A673 (cell line): Measurements from ENCODE around the gene HNF1B.

Source experiments
- EZH2 ChIP-seq: fragments of 200-600 bp; sonication (generic); IDR thresholded peaks from 2 replicates; pipeline ENCODE4 v1.6.1; 2017; ENCODE audit warnings: borderline replicate concordance, low read depth, mild to moderate bottlenecking, mixed read lengths, antibody characterized with exemption, low read length; ENCODE audit not compliant: poor library complexity, severe bottlenecking
- TF ChIP-seq, protein P1 (sequence below): fragments of 300-800, 200-600 bp; sonication (generic); conservative IDR thresholded peaks from 2 replicates; pipeline ENCODE4 v1.5.1; 2017; ENCODE audit warnings: low read depth, mild to moderate bottlenecking, antibody characterized with exemption, low read length, moderate library complexity, mixed read lengths

DNA sequence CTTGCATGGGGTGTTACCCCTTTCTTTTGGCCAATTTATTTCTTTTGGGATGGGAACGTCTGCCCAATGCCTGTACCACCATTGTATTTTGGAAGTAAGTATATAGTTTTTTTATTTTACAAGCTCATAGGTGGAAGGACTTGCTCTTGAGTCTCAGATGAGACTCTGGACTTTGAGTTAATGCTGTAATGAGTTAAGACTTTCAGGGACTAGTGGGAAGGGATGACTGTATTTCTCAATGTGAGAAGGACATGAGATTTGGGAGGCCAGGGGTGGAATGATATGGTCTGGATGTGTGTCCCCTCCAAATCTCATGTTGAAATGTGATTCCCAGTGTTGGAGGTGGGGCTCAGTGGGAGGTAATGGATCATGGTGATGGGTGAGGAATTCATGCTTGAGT is 49.1 kb downstream of the HNF1B start:
- TF ChIP-seq, protein P1, sequence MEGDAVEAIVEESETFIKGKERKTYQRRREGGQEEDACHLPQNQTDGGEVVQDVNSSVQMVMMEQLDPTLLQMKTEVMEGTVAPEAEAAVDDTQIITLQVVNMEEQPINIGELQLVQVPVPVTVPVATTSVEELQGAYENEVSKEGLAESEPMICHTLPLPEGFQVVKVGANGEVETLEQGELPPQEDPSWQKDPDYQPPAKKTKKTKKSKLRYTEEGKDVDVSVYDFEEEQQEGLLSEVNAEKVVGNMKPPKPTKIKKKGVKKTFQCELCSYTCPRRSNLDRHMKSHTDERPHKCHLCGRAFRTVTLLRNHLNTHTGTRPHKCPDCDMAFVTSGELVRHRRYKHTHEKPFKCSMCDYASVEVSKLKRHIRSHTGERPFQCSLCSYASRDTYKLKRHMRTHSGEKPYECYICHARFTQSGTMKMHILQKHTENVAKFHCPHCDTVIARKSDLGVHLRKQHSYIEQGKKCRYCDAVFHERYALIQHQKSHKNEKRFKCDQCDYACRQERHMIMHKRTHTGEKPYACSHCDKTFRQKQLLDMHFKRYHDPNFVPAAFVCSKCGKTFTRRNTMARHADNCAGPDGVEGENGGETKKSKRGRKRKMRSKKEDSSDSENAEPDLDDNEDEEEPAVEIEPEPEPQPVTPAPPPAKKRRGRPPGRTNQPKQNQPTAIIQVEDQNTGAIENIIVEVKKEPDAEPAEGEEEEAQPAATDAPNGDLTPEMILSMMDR: no peak
- no peak for TF ChIP-seq EZH2
